ENCODE data around the gene PLEKHG3.

DNA sequence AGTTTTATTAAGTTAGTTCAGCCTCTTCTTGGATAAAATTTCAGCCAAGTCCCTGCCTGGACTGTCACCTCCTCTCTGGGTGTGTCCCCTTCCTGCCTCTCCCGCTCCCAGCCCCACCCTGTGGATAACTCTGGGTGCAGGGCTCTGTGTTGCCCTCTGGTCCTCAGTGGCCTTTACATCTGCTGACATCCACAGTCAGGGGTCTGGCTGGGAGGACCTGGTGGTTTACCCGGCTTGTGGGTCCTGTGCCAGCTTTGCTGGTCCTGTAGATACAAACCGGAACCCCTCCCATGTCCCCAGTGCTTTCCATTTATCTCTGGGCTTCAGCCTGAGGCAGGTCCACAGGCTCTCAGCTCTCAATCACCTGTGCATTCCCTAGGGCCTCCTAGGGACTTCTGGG lies 28.9 kb upstream of the PLEKHG3 start:
- TF ChIP-seq, protein P1, sequence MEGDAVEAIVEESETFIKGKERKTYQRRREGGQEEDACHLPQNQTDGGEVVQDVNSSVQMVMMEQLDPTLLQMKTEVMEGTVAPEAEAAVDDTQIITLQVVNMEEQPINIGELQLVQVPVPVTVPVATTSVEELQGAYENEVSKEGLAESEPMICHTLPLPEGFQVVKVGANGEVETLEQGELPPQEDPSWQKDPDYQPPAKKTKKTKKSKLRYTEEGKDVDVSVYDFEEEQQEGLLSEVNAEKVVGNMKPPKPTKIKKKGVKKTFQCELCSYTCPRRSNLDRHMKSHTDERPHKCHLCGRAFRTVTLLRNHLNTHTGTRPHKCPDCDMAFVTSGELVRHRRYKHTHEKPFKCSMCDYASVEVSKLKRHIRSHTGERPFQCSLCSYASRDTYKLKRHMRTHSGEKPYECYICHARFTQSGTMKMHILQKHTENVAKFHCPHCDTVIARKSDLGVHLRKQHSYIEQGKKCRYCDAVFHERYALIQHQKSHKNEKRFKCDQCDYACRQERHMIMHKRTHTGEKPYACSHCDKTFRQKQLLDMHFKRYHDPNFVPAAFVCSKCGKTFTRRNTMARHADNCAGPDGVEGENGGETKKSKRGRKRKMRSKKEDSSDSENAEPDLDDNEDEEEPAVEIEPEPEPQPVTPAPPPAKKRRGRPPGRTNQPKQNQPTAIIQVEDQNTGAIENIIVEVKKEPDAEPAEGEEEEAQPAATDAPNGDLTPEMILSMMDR (conservative IDR thresholded peaks at IDR 0.05), result no peak
- TF ChIP-seq EZH2 (IDR thresholded peaks at IDR 0.05; ENCODE audit: low read depth), result no peak
